Kasumi-1 (cell line): ENCODE measurements around the gene OR2H1.

Experiments
- DNase-seq, 2 experiments: peaks; one replicate each; lab custom pipeline; 2025; lab: John Stamatoyannopoulos, UW

OR2H1 gene

GRCh38 chr6:29483735-29484134 lies 26.8 kb downstream of the OR2H1 start:
- no peak for DNase-seq

- no peak for DNase-seq
Measured at GRCh38 chr6:29486577-29486976, 29.6 kb downstream of the OR2H1 start.

GRCh38 chr6:29487131-29487530 lies 30.2 kb downstream of the OR2H1 start:
- DNase-seq = no peak

GRCh38 chr6:29487660-29488059 lies 30.7 kb downstream of the OR2H1 start, which contains the start of gene MAS1L:
TSS of gene MAS1L (minus strand) at chr6:29487956. CDS start at chr6:29487902, 54 bp downstream.
- no peak for DNase-seq

- no peak for DNase-seq
Measured at GRCh38 chr6:29488874-29489273, 31.9 kb downstream of the OR2H1 start.

- no peak for DNase-seq
Measured at GRCh38 chr6:29489286-29489685, 32.3 kb downstream of the OR2H1 start.

GRCh38 chr6:29490055-29490454 lies 33.1 kb downstream of the OR2H1 start:
- peak; percentile 54 to 62 for DNase-seq

GRCh38 chr6:29490552-29490951 lies 33.6 kb downstream of the OR2H1 start:
- peak; percentile 68 to 79 for DNase-seq

GRCh38 chr6:29491574-29491973 lies 34.6 kb downstream of the OR2H1 start:
- no peak for DNase-seq

GRCh38 chr6:29493261-29493660 lies 36.3 kb downstream of the OR2H1 start:
- DNase-seq = no peak

- no peak for DNase-seq
Measured at GRCh38 chr6:29494131-29494530, 37.2 kb downstream of the OR2H1 start.

GRCh38 chr6:29495571-29495970 lies 38.6 kb downstream of the OR2H1 start:
- DNase-seq = no peak

- DNase-seq = no peak
Measured at GRCh38 chr6:29496961-29497360, 40.0 kb downstream of the OR2H1 start.

- no peak for DNase-seq
Measured at GRCh38 chr6:29499704-29500103, 42.7 kb downstream of the OR2H1 start.

- DNase-seq = no peak
Measured at GRCh38 chr6:29500594-29500993, 43.6 kb downstream of the OR2H1 start.

GRCh38 chr6:29501106-29501505 lies 44.2 kb downstream of the OR2H1 start:
- DNase-seq = no peak

- DNase-seq = no peak
Measured at GRCh38 chr6:29502181-29502580, 45.2 kb downstream of the OR2H1 start.

- DNase-seq = no peak
Measured at GRCh38 chr6:29502597-29502996, 45.6 kb downstream of the OR2H1 start.

GRCh38 chr6:29504961-29505360 lies 48.0 kb downstream of the OR2H1 start:
- DNase-seq = no peak

GRCh38 chr6:29505808-29506207 lies 48.9 kb downstream of the OR2H1 start:
- no peak for DNase-seq

GRCh38 chr6:29506446-29507067 lies 49.6 kb downstream of the OR2H1 start:
- no peak for DNase-seq

GRCh38 chr6:29507319-29507718 lies 50.4 kb downstream of the OR2H1 start:
- DNase-seq = no peak

- DNase-seq = no peak
Measured at GRCh38 chr6:29509239-29509638, 52.3 kb downstream of the OR2H1 start.

- DNase-seq = no peak
Measured at GRCh38 chr6:29509711-29510110, 52.8 kb downstream of the OR2H1 start.
